Measurements from ENCODE around the gene PLSCR4. TPM values are rescaled to one million over a fixed set of nuclear protein-coding genes. Genes with fewer than 3 reads are reported as not detected.

PLSCR4 gene
- total RNA-seq, 4 donors from 2014 or later, result 42.0 to 83.3 (median 61.5) TPM

DNA sequence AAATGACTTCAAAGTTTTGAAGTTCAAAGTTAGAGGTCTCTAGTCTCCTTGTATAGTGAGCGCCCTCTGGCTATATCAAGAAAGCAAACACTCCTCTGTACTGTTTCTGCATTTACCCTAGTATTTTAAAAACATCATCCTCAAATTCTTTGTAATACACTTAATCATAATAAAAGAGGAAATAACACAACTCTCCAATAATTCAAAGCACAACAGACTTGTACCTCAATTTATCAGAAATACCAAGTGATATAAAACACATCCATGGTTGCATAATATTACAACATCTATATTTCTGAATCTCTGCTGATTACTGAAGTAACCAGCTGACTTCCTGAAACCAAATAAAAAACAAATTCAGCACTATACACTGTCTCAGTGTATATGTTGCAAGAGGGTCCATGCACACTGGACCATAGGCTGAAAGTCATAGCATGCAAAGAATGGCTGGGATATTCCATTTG, 102.4 kb downstream of the PLSCR4 start:
- ATAC-seq, result no peak

DNA sequence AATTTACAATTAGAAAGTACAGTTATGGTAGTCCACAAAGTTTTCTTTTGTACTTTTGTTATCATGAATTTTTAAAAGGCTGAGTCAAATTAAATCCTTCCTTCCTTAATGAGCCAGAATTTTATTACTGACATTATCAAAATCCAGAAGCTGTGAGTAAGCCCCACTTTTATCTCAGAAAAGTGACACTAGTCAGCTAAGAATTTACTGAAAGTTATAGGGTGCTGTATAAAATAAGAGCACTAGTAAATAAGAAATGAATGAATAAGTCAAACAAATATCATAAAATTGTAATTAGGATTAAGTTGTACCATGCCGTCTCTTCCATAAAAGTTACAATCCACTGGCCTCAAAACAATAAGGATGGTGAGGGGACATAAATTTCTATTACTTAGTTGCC, 105.3 kb downstream of the PLSCR4 start:
- 61 to 69% methylated on average over 1 of the region's 1 CpG for WGBS, 2 donors (ENCODE audit: low coverage in 1 of 2)
- Histone ChIP-seq H3K9me3 (no peaks in the 10 kb centered on the region), H3K27ac (peak overlapping the region in 3 of 4 donors; percentile 2 to 97 (median 41)), H3K27me3 (no peaks in the 10 kb centered on the region), H3K4me3 (no peak overlapping the region), H3K4me1 (peaks cover 11 to 94% (median 30%) of the 10 kb centered on the region in 3 donors), H3K36me3 (no peaks in the 10 kb centered on the region)
- no peak for ATAC-seq
- TF ChIP-seq POLR2A (IDR thresholded peaks at IDR 0.05) (no peak), POLR2AphosphoS5 (IDR thresholded peaks at IDR 0.05) (no peak), EP300 (IDR thresholded peaks at IDR 0.05) (no peak)
- TF ChIP-seq, protein P1, sequence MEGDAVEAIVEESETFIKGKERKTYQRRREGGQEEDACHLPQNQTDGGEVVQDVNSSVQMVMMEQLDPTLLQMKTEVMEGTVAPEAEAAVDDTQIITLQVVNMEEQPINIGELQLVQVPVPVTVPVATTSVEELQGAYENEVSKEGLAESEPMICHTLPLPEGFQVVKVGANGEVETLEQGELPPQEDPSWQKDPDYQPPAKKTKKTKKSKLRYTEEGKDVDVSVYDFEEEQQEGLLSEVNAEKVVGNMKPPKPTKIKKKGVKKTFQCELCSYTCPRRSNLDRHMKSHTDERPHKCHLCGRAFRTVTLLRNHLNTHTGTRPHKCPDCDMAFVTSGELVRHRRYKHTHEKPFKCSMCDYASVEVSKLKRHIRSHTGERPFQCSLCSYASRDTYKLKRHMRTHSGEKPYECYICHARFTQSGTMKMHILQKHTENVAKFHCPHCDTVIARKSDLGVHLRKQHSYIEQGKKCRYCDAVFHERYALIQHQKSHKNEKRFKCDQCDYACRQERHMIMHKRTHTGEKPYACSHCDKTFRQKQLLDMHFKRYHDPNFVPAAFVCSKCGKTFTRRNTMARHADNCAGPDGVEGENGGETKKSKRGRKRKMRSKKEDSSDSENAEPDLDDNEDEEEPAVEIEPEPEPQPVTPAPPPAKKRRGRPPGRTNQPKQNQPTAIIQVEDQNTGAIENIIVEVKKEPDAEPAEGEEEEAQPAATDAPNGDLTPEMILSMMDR (IDR thresholded peaks at IDR 0.05), result no peak

More for the DNA sequence above, 102.4 kb downstream of the PLSCR4 start:
- no peaks in the 10 kb centered on the region for H3K27me3 ChIP-seq
- H3K9me3 ChIP-seq, result no peaks in the 10 kb centered on the region
- no peaks in the 10 kb centered on the region for H3K36me3 ChIP-seq
- no peak overlapping the region for H3K4me3 ChIP-seq
- TF ChIP-seq POLR2A (IDR thresholded peaks at IDR 0.05), result no peak
- TF ChIP-seq POLR2AphosphoS5 (IDR thresholded peaks at IDR 0.05), result no peak
- TF ChIP-seq, protein P1 (IDR thresholded peaks at IDR 0.05), result peak; percentile 14 to 56 (median 41)
- no peak for TF ChIP-seq EP300 (IDR thresholded peaks at IDR 0.05)
- H3K27ac ChIP-seq, result peak overlapping the region; percentile 56 to 98 (median 96)
- WGBS, 2 donors (ENCODE audit: low coverage in 1 of 2), result 35 to 39% methylated on average over 1 of the region's 1 CpG
- peaks cover 5 to 94% (median 13%) of the 10 kb centered on the region in 3 donors for H3K4me1 ChIP-seq

DNA sequence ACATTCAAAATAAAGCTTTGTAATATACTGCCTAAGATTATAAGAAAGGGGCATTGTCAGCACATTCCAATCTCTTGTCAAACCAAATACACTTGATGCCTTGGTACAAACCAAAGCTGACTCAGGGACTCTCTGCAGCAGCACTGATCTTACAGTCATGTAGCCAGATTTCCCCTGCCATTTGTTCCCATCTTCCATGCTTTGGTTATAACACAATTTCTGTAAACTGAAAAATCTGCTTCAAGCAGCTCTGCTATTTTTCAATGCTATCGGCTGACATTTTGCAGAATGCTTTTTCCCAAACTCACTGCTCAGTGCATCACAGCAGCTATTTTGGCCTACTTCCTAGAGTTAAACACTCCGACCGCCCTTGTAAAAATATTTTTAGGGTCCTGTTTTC, 108.1 kb downstream of the PLSCR4 start:
- H3K4me3 ChIP-seq, result peak overlapping the region in 1 of 2 donors; percentile 22
- no peaks in the 10 kb centered on the region for H3K9me3 ChIP-seq
- H3K4me1 ChIP-seq, result peaks cover 6 to 95% (median 25%) of the 10 kb centered on the region in 3 donors
- no peaks in the 10 kb centered on the region for H3K36me3 ChIP-seq
- ATAC-seq, result peak; percentile 50
- peak; percentile 80 for TF ChIP-seq POLR2AphosphoS5 (IDR thresholded peaks at IDR 0.05)
- TF ChIP-seq, protein P1 (IDR thresholded peaks at IDR 0.05), result no peak
- 7 to 16% methylated on average over 3 of the region's 3 CpGs for WGBS, 2 donors (ENCODE audit: low coverage in 1 of 2)
- peak overlapping the region; percentile 61 to 97 (median 72) for H3K27ac ChIP-seq
- no peaks in the 10 kb centered on the region for H3K27me3 ChIP-seq

Other genes with a start within 250 kb of the PLSCR4 start
- 100 to 1,000 TPM in 2 of 4 donors, 10 to 100 TPM in 2; 55.1 to 100 (median 89.2) TPM for gene PLOD2, start 89.9 kb downstream of the PLSCR4 start, total RNA-seq
- 1 to 10 TPM in 1 of 4 donors, not detected in 3; 1.3 TPM for gene PLSCR2, start 218.5 kb upstream of the PLSCR4 start, total RNA-seq

All from gastroesophageal sphincter (tissue), 4 donors.